IMR-90 (cell line): ENCODE results near the gene DUSP10.

Experiments used
- BHLHE40 ChIP-seq: fragments of 150-350 bp; IDR thresholded peaks from 2 replicates; pipeline ENCODE4 v1.6.1; 2016; ENCODE audit warnings: mild to moderate bottlenecking, low read depth, low read length
- CEBPB ChIP-seq: IDR thresholded peaks from 2 replicates; pipeline ENCODE4 v1.6.1; 2012; ENCODE audit warnings: low read depth, low read length, improper control_type of control experiment
- MAFK ChIP-seq: IDR thresholded peaks from 2 replicates; pipeline ENCODE4 v1.6.1; 2012; ENCODE audit warnings: low read depth, low read length, improper control_type of control experiment
- MAZ ChIP-seq: IDR thresholded peaks from 2 replicates; pipeline ENCODE4 v1.6.1; 2012; ENCODE audit warnings: low read depth, mild to moderate bottlenecking, low read length, improper control_type of control experiment, moderate library complexity, borderline replicate concordance
- MXI1 ChIP-seq: IDR thresholded peaks from 2 replicates; pipeline ENCODE4 v1.6.1; 2012; ENCODE audit warnings: low read depth, mild to moderate bottlenecking, low read length, moderate library complexity, borderline replicate concordance
- NFE2L2 ChIP-seq: fragments of 150-350 bp; IDR thresholded peaks from 2 replicates; pipeline ENCODE4 v1.6.1; 2016; ENCODE audit warnings: low read depth, mild to moderate bottlenecking, low read length
- POLR2A ChIP-seq: IDR thresholded peaks from 2 replicates; pipeline ENCODE4 v1.6.1; 2012; ENCODE audit warnings: mild to moderate bottlenecking, low read depth, low read length
- RAD21 ChIP-seq: IDR thresholded peaks from 2 replicates; pipeline ENCODE4 v1.6.1; 2012; ENCODE audit warnings: low read length, improper control_type of control experiment
- RCOR1 ChIP-seq: IDR thresholded peaks from 2 replicates; pipeline ENCODE4 v1.6.1; 2012; ENCODE audit warnings: mild to moderate bottlenecking, low read length, improper control_type of control experiment; ENCODE audit not compliant: insufficient replicate concordance
- RFX5 ChIP-seq: IDR thresholded peaks from 2 replicates; pipeline ENCODE4 v1.8.0; 2012; ENCODE audit warnings: low read depth, mild to moderate bottlenecking, low read length, moderate library complexity
- TF ChIP-seq, protein P1 (sequence below): conservative IDR thresholded peaks from 2 replicates; pipeline ENCODE4 v1.5.1; 2012; ENCODE audit warnings: mild to moderate bottlenecking, low read depth, low read length, improper control_type of control experiment
- TF ChIP-seq, protein P2 (sequence below): fragments of 150-350 bp; IDR thresholded peaks from 2 replicates; pipeline ENCODE4 v1.6.1; 2016; ENCODE audit warnings: low read depth, mild to moderate bottlenecking, low read length, moderate library complexity, borderline replicate concordance
- TF ChIP-seq, protein P3 (sequence below): fragments of 150-350 bp; IDR thresholded peaks from 2 replicates; pipeline ENCODE4 v1.6.1; 2017; ENCODE audit warnings: mild to moderate bottlenecking, antibody characterized with exemption, low read length, low read depth

DNA sequence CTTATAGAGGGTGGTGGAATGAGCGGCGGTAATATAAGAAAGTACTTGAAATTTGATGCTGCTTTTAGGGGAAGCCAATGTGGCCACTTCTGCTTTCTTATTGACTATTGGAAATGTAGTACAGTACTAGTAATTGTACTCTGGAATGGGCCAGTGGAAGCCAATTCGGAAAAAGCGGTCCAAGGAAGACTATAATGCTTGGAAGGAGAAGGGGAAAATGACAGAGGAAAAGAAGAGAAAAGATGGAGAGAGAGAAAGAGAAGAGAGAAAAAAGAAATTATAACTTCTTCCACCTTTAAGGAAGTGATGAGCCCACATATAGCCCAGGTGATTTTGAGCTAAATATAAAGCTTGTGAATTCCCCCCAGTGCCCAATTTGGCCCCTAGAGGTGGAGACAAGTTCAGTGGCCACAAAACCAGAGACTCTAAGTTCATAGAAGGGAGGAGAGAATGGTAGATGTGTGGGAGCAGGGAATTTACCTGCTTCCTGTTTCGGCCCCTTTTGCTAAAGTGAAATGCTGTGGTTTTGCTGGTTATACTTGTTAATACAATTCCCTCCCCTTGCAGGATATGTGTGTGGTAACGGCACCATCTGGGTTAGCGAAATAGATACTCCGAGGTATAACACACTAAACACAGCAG, 35.7 kb upstream of the DUSP10 start:
- TF ChIP-seq POLR2A (no peak), RAD21 (no peak), CEBPB (no peak), NFE2L2 (no peak), MXI1 (no peak), RCOR1 (no peak), MAFK (no peak), BHLHE40 (no peak), MAZ (no peak), RFX5 (no peak)
- TF ChIP-seq, protein P1, sequence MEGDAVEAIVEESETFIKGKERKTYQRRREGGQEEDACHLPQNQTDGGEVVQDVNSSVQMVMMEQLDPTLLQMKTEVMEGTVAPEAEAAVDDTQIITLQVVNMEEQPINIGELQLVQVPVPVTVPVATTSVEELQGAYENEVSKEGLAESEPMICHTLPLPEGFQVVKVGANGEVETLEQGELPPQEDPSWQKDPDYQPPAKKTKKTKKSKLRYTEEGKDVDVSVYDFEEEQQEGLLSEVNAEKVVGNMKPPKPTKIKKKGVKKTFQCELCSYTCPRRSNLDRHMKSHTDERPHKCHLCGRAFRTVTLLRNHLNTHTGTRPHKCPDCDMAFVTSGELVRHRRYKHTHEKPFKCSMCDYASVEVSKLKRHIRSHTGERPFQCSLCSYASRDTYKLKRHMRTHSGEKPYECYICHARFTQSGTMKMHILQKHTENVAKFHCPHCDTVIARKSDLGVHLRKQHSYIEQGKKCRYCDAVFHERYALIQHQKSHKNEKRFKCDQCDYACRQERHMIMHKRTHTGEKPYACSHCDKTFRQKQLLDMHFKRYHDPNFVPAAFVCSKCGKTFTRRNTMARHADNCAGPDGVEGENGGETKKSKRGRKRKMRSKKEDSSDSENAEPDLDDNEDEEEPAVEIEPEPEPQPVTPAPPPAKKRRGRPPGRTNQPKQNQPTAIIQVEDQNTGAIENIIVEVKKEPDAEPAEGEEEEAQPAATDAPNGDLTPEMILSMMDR = no peak
- TF ChIP-seq, protein P2, sequence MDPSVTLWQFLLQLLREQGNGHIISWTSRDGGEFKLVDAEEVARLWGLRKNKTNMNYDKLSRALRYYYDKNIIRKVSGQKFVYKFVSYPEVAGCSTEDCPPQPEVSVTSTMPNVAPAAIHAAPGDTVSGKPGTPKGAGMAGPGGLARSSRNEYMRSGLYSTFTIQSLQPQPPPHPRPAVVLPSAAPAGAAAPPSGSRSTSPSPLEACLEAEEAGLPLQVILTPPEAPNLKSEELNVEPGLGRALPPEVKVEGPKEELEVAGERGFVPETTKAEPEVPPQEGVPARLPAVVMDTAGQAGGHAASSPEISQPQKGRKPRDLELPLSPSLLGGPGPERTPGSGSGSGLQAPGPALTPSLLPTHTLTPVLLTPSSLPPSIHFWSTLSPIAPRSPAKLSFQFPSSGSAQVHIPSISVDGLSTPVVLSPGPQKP = no peak
- TF ChIP-seq, protein P3, sequence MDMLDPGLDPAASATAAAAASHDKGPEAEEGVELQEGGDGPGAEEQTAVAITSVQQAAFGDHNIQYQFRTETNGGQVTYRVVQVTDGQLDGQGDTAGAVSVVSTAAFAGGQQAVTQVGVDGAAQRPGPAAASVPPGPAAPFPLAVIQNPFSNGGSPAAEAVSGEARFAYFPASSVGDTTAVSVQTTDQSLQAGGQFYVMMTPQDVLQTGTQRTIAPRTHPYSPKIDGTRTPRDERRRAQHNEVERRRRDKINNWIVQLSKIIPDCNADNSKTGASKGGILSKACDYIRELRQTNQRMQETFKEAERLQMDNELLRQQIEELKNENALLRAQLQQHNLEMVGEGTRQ = no peak
